KBM-7 (cell line): ENCODE results near the gene ANGPTL3.

Experiments used
- DNase-seq: peaks from one replicate; pipeline ENCODE4 v3.0.0-alpha.2; 2015
- in situ Hi-C: fragments of 300-500 bp; cut with MboI; formaldehyde crosslinking; loops from 2 replicates; pipeline ENCODE4 v1.14.3; 2020; ENCODE audit warnings: low sequenced_read_pairs, low pct_unique_long_range_greater_than_20kb, mixed read lengths

Gene ANGPTL3

GRCh38 chr1:62613890-62614289, 16.6 kb downstream of the ANGPTL3 start:
- DNase-seq: no peak
- in situ Hi-C loops: no loop called here

GRCh38 chr1:62621907-62622306, 24.6 kb downstream of the ANGPTL3 start:
- no peak for DNase-seq
- in situ Hi-C loops: no loop called here

- in situ Hi-C loops: no loop called here
Observed at GRCh38 chr1:62625415-62625814, 28.1 kb downstream of the ANGPTL3 start.

GRCh38 chr1:62628506-62628905, 31.2 kb downstream of the ANGPTL3 start:
- in situ Hi-C loops: no loop called here
- DNase-seq: no peak

More at GRCh38 chr1:62625415-62625814, 28.1 kb downstream of the ANGPTL3 start:
- no peak for DNase-seq

- DNase-seq: no peak
- in situ Hi-C loops: no loop called here
Observed at GRCh38 chr1:62637392-62638105, 40.2 kb downstream of the ANGPTL3 start.

- DNase-seq: no peak
- in situ Hi-C loops: no loop called here
Observed at GRCh38 chr1:62643283-62643682, 46.0 kb downstream of the ANGPTL3 start.

- in situ Hi-C loops: no loop called here
- DNase-seq: no peak
Observed at GRCh38 chr1:62652387-62652786, 55.1 kb downstream of the ANGPTL3 start.

GRCh38 chr1:62654744-62655143, 57.4 kb downstream of the ANGPTL3 start:
- DNase-seq: no peak
- in situ Hi-C loops: no loop called here
